Suppressor macrophage treated with lipopolysaccharide for 4 hours (primary cell): ENCODE results near the gene PLCB1.
A peak's percentile ranks its signal among the peaks of the same experiment; 100 is the strongest.
"Not testable (repeated sequence)": the region's sequence is repeated elsewhere in the genome, so short reads cannot be mapped to it uniquely, and the experiment has no call there.

Experiments used
- DNase-seq: peaks from one replicate; pipeline ENCODE4 v3.0.0-alpha.2; 2020

The PLCB1 gene

DNA sequence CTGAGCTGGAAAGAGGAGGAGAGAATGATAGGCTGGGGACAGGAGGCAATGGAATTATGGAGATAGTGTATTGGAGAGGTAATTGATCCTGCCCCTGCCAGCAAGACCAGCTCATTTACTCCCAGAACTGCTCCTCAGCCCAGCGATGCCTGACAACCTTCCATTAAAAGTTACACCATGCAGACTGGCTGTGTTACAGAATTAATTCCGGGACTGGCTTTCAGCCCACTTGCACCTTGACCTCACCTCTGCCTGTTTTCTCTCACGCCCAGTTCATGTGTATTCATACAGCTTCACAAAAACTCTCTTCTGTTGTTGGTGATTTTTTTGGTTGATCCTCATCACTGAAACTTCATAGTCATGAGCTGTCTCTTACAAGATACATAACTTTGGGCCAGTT, 207.3 kb downstream of the PLCB1 start:
- DNase-seq: no peak

DNA sequence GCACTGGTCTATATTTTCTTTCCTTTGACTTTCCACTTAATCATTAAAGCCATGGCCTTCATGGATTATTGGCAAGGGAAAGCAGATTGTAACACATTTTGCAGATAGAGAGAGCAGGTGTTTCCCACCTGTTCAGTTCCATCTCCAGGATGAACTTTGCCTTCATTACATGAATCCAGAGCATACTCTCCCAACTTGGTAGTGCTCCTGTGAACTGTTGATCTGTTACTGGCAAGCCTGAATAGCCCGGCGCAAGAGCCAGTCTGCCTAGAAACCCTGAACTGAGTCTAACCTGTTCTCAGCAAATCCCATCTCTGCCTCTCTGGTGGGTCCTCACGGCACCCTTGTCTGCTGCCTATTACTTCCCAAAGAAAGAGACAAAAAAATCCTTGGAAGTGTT, 210.3 kb downstream of the PLCB1 start:
- no peak for DNase-seq

DNA sequence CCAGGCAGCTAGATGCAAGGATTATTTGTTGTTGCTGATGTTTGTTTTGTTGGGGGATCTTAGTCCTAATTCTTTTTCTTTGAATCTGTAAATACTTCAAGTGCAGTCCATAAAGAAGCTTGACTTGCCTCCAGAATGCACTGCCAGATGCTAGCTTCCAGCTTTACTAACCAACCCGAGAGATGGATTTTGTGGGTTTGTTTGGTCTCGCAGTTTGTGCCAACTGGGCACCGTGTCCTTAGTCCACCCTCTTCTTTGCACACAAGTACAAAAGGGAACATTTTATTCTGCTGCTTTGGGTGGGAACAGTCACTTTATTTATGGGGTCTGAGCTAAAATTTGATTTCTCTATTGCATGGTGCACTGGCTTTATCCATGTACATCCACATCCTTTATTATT, 212.0 kb downstream of the PLCB1 start:
- no peak for DNase-seq

DNA sequence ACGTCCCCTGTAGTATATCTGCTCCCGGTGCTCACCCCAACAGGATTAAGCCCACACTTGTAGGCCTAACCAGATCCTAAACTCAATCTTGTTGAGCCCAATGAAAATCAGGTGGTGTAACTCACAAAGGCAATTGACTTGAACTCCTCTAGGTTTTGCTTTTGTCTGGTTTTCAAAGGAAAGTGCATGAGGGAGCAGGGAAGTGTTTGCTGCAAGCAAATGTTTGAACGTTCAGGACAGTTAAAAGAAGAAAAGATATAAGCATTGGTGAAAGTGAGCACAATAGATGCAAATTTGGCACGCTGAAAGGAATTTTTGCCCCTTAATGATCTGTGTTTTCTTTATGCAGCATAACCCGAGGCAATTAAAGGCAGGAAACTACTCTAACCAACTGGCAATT, 212.6 kb downstream of the PLCB1 start:
- no peak for DNase-seq

DNA sequence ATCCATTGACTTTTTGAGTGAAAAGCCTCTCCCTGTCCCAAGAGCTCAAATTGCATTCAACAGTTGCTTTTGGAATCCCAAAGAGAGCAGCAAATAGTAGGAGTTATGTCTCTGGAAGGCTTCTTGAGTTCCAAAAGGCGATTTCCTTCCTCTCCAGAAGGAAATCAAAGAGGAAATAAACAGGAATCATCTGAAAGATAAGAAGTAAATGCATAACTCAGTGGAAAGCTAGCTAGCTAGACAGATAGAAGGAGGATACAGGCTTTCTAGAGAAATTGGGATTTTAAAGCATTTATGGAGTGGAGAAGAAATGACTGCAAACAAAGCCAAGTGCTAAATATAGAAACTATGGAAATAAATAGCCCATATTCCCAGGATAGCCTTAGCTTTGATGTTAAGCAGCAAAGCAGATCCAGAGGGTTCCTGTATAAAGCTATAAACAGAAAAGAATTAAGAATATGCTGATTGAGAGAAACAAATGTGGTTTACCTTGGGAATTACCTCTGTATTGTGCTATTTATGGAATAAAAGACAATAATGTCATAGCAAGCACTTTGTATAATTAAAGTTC, 214.7 kb downstream of the PLCB1 start:
- no peak for DNase-seq

DNA sequence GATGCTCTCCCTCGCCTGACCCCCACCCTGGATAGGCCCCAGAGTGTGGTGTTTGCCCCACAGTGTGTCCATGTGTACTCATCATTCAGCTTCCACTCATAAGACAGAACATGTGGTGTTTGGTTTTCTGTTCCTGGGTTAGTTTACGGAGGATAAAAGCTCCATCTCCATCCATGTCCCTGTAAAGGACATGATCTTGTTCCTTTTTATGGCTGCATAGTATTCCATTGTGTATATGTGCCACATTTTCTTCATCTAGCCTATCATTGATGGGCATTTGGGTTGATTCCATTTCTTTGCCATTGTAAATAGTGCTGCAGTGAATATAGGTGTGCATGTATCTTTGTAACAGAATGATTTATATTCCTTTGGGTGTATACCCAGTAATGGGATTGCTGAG, 218.2 kb downstream of the PLCB1 start:
- not testable (repeated sequence) for DNase-seq

DNA sequence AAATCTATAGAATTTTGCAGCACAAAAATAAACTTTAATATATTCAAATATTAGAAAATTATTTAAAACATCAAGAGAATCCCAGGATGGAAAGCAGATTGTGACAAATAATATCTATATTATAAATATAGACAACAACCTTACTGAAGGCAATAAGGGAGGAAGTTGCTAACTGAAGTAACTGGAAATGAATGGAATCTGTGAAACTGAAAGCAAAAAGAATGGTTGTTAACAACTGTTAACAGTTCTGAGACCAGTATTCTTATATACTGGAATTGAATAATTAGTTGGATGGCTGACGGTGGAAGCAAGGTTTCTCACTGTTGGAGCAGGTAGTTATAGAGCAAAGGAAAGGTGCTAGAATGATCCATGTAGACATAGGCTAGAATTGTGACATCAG, 220.4 kb downstream of the PLCB1 start:
- peak; percentile 60 for DNase-seq

DNA sequence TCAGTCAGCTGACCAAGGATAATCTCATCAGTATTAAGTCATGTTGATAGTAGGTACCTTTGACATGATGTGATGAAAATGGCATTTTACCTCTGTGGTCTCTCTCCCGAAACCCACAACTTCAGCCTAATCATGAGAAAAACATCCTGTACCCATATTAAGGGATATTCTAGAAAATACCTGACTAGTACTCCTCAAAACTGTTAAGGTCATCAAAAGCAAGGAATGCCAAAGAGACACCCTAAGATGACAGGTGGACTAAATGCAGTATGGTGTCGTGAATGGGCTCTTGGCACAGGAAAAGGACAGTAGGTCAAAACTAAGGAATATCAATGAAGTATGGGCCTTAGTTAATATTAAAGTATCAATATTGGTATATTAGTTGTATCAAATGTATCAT, 221.4 kb downstream of the PLCB1 start:
- no peak for DNase-seq

DNA sequence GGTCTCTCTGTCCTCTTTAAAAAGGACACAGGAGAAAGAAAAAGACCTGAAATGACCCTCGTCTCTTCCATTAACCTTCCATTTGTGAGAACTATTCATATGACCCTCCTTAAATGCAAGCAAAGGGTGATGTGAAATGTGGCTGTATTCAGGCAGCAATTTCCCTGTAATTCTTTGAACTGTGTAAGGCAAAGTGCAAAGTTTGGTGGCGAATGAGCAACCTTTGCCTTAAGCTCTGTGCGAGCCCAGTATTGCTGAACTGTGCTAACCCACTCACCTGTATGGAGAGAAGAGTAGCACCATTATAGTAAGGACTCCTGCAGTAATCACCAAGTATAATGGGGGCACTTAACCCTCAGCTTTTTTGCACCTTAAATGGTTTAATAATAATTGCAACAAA, 223.4 kb downstream of the PLCB1 start:
- no peak for DNase-seq

DNA sequence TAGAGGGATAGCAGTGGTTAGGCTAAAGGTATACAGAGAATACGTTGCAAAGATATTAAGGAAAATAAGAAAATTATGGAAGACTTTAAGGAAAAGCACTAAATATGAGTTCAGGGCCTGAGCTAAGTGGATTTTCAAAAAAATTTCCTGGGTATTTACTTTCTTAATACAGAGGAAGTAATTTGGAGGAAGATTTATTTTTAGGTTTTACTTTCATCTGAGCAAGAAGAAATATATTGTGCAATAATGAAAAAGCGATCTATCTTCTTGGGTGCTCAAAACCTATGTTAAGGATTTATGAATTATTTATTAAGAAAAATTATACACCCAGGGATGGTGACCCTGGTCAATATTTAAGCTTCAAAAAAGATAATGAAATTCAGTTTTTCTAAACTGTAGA, 224.7 kb downstream of the PLCB1 start:
- DNase-seq: peak; percentile 54

DNA sequence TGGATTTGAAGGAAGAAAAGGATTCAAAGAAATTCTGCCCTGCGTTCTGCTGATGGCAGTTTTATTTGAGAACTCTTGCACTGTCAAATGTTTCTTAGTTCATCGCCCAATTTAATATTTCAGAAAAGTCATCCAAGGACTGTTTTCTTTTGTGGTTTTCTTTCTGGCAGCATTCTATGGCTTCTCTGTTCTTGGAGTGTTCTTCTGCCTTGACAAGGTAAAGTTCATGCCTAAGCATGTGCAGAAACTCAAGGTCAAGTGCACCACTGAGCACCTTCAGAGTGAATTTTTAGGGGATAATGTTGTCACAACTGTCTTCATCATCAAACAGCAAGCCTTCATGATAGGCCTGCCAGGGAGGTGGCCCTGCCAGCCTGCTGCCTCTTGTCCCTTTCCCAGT, 225.6 kb downstream of the PLCB1 start:
- DNase-seq: no peak

DNA sequence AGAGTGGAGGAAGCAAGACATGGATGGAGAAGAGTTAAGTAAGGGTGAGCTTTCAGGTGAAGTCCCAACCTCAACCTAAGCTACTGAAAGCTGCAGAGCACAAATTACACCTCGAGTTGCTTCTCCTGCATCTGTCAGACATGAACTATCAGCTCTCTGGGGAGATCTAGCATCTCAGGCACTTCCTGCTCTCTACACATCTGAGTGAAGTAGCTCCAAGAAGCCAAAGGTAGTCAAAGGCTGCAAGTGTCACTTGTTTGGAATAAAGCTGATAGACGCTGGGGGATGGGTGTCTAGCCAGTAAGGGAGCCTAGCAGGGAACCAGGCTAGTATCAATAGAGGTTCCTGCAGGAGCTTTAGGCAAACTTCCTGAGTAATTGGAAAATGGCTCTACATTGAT, 228.0 kb downstream of the PLCB1 start:
- DNase-seq: no peak

DNA sequence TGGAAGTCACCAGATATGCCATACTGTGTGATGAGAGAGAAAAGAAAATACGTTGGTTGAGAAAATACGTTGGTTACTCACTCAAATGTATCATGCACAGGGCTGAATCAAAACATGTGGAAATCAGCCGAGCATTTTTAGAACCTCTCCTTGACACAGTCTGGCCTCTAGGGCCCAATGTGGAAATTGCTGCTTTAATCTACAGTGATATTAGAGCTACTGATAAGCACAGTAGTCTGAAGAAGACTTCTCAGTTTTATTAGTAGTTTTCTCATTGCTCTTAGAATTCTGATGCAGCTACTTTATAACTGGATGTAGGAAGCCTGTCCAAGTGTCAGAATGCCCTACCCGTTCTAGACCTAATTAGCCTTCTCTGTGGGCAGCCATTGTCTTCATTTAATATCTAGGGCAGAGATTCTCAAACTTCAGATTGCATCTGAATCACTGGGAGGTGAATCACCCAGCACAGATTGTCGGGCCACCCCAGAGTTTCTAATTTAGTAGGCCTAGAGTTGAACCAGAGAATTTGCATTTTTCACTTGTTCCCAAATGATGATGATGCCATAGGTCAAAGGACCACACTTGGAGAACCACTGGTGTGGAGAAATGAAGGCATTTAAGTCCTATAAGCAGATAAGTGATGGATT, 229.1 kb downstream of the PLCB1 start:
- DNase-seq: peak; percentile 80

DNA sequence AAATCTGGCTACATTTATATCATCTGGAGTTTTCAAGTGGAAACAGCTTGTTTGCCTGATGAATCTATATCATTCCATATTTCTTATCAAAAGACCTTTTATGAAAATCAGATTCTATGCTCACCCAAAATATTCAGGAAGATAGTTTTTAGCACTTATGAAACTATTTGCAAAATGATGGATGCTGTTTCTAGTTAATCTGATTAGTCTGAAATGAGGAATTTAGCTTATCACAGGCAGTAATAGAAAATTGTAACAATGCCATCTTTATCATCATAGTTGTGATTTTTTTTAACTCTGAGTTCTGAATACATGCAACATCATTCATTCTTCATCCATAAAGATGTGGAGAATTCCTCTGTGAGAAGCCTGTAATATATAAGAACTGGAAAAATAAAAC, 229.7 kb downstream of the PLCB1 start:
- no peak for DNase-seq

DNA sequence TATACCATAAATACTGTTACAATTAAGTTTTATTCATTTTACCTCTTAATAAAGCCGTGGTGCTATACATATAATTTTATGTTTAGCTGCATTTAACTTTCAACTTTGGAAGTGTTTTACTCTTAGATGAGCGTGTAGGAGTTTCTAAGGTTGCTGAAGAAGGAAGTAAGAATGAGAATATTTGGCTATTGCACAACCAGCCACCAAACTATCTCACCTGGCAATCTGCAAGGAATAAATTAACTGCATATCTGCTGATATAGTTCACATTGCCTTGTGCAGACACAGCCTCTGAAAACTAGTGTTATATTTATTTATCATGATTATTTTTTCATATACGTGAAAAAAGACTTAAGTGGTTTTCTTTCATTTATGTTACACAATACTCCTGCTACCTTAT, 230.4 kb downstream of the PLCB1 start:
- no peak for DNase-seq

DNA sequence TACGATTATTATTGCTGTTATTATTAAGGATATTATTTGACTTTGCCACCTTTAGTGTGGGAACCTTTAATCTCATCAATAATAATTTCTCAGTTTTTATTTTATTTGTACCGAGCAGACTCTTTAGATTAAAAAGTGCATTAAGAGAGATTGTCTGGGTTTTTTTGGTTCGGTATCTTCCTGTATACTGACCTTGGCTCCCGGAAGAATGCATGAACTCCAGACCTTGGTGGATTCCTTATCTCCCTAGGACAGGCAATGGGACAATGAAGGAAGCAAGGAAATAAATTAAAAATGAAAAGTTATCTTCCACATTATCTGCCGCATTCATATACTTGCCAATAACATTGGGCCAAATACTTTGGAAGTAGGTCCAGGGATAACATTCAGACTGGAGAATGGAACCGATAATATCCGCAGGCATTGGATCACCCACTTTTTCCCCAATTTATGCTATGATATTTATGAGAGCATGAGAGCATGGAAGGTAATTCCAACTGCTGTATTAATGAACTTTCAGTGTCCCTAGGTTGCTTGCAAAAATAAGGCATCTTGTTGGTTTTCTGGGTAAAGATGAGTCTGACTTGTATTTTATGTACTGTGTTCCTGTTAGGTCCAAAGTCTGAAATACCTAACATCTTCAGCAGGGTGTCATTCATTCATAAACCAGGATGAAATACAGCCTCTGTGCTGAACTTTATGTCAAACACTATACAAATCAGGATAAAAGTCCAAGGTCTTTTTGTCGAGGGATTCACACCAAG, 232.1 kb downstream of the PLCB1 start:
- DNase-seq: no peak

DNA sequence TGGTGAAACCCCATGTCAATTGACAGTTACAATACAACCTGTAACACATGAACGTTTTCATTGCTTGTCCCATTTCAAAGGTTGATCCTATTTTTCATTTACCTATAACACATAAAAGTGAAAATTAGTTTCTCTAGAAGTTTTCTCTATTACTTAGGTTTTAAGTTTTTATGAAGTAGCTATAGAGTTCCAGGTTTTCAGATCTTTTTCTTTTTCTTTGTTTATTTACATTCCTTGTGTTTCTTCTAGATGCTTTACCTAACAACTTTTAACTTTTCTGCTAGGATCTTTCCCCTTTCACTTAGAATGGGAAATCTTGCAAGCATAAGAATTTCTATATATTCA, 232.6 kb downstream of the PLCB1 start:
- no peak for DNase-seq

DNA sequence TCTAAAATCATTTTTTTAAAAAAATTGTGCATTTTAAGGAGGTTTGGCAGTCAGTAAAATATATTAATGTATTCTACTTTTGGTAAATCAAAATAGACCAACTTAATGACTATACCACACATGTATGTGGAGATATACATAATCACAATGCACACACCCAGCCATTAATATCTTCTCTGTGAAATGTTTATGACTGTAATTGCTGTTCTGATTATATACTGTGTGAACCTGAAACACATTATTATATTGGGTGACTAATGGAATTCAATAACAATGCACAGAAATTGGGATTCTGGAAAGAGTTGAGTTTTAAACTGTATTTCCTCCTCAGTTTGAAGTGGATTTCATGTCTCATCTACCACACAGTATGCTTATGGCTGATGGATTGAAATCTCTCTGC, 233.6 kb downstream of the PLCB1 start:
- no peak for DNase-seq

DNA sequence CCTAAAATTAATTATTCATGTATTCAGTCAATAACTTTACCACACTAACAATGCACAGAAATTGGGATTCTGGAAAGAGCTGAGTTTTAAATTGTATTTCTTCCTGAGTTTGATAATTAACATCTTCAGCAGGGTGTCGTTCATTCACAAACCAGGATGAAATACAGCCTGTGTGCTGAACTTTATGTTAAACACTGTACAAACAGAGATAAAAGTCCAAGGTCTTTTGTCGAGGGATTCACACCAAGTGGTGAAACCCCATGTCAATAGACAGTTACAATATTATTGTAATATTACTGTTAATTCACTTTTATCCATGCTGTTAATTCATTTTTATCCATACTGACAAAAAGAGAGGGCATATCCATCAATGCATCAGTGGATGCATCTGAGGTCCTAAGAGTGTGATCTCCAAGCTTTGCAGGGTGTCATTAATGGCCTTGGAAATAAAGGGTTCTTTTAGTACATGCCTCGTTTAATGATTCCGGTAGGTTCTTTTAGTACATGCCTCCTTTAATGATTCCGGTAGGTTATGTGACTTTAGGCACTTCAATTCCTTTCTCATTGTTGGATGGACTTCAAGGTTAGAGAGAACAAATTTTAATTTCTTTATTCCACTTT, 234.3 kb downstream of the PLCB1 start:
- DNase-seq: no peak

DNA sequence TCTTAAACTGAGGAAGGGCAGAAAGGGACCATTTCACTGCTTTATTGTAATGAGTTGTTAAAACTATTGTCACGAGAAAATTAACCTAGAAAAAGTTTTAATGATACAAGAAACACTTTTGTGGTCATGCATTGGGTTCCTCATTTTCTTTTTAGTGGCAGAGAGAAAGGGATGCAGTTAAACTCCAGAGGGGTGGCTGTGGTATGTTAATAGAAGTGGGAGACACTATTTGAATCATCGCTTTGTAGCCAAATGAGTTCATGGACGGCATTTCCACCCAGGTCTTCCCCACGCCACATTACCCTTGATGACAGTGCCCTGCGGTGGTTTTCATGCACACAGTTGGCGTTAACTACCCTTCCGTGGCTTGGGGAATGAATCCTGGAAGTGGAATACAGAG, 235.6 kb downstream of the PLCB1 start:
- DNase-seq: peak; percentile 19

DNA sequence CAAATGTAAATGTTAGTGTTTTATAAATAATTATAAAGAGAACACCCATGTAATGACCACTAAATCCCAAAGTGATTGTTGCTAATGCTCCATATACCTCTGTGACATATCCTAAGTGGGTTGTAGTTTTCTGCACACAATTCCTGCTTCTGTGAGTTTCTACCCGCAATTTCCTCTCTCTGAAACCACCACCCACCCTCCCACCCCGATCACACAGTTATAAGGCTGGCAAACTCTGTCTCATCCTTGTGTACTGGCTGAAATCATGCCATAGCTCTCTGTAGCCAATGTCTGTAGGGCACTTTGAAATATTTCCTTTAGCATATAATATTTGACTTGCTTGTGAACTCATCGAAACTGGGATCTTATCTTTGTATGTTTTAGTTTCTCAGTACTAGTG, 236.6 kb downstream of the PLCB1 start:
- DNase-seq: peak; percentile 41

DNA sequence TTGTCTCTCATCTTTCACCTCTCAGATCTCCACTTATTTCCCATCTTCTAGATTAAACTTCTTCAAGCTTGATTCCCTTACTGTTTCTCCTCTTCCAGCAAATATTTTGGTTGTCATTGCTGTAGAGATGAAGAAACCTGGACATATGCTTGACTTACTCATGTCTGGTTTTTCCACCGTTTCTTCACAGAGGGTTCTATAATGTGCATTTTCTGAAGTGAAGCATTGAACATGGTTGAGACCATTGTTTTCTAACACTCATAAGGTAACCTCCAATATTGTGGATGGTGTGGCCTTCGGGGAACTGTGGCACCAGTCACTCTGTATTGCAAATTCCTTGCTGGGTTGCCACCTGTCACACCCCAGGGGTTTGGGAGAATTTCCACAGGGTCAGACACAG, 237.2 kb downstream of the PLCB1 start:
- DNase-seq: peak; percentile 49

DNA sequence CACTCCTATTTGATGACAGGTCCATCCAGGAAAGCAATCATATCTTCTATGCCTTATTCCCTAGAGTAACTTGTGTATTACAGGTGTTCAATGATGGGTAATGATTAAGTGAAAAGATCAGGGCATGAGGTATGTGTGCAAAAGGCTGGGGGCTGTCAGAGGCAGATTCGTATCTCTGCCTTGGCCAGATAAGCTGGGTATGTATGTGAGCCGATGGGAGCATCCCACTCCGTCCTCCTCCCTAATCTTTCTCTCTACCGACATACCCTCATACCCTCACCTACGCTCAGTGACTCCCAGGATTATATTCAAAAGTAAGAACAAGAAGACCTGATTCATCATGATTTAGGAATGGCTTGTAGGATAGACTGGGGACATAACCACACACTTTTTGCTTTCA, 238.7 kb downstream of the PLCB1 start:
- no peak for DNase-seq

DNA sequence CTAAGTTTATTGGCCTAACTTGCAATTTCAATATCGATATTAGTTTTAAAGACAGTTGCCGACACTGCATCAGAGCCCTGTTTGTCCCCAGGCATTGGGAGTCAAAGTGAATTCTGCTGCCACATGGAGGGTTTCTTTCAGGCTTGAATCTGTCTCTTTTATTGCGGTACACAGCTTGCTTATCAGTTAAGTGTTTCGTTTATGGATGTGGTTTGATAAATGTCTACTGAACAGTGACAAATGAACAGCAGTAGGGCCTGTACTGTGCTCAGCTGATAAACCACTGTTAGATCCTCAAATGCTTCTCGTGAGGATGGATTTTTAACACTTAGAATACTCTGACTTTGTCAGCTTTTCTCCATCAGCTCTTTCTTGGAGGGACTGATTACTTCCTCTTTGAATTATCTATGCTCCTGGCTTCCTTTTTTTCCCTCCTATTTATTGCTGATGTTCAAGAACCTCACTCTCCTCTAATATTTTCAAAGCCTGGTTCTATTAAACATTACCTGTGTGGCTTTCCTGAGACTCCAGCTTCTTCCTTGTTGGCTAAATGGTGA, 240.8 kb downstream of the PLCB1 start:
- no peak for DNase-seq
